Subcutaneous adipose tissue (tissue), 4 donors: ENCODE measurements around the gene ADD3. TPM values are rescaled to one million over a fixed set of nuclear protein-coding genes. Genes with fewer than 3 reads are reported as not detected.

Source experiments
- CTCF ChIP-seq: fragments of 450-650 bp; IDR thresholded peaks from one replicate; pipeline ENCODE4 v1.5.1; 2016; ENCODE audit warnings: low read depth, mild to moderate bottlenecking, control low read depth, antibody characterized with exemption, moderate library complexity
- total RNA-seq, 4 donors: library from RNA; depleted of rRNA; stranded (reverse); fragments of >200 nt; gene quantifications; one replicate each; pipeline ENCODE4 v1.1.0, GENCODE V29; 2016

Gene ADD3
- total RNA-seq, 4 donors from 2014 or later: 139 to 654 (median 170) TPM

- TF ChIP-seq CTCF: no peak
Measured at GRCh38 chr10:110016039-110016438, 8.3 kb downstream of the ADD3 start.

GRCh38 chr10:110017052-110017451 is 9.3 kb downstream of the ADD3 start:
- TF ChIP-seq CTCF: no peak

- no peak for TF ChIP-seq CTCF
Measured at GRCh38 chr10:110017907-110018306, 10.1 kb downstream of the ADD3 start.

- no peak for TF ChIP-seq CTCF
Measured at GRCh38 chr10:110020265-110020664, 12.5 kb downstream of the ADD3 start.

GRCh38 chr10:110022716-110023504 is 15.1 kb downstream of the ADD3 start:
- TF ChIP-seq CTCF: no peak

- TF ChIP-seq CTCF: no peak
Measured at GRCh38 chr10:110023785-110024465, 16.1 kb downstream of the ADD3 start.

GRCh38 chr10:110029450-110029849 is 21.7 kb downstream of the ADD3 start:
- no peak for TF ChIP-seq CTCF
